T-helper 2 cell (primary cell): ENCODE data around the gene PSMB3.

Source experiments
- DNase-seq, 5 experiments: peaks; one replicate each; pipeline versions ENCODE4 v3.0.0 to v3.0.0-alpha.2; 2012 to 2022

The PSMB3 gene

DNA sequence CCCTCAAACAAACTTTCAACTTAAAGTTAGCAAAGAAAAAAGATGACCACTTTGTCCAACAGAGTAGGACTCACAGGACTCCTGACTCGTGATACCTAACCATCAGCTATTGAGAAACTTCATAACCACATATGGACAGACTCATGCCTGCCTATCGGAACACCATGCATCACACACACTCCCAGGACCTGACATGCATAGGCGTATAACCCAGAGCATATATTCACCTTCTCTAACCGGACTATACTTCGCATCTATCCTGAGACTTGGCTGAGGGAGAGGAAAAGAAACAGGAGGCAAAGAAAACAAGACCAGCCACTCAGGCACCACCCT, 44.6 kb downstream of the PSMB3 start:
- DNase-seq, result no peak

DNA sequence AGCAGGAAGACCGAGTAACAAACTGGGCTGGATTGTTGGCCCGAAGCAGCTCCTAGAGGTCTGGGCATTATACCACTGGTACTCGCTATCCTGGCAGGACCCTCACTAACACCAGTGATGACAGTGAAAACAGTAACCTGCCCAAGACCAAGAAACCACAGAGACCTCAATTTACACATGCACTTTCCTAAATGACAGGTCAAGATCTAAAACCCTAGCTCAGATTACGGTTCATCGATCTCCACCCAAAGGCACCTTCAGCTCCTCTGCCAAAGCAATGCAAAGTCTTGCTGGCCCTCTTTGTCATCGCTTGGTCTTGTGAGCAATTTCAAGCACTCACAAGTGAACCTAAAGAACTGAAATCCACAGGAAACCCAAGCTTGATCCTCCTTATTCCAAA, 45.3 kb downstream of the PSMB3 start:
- DNase-seq, result no peak

DNA sequence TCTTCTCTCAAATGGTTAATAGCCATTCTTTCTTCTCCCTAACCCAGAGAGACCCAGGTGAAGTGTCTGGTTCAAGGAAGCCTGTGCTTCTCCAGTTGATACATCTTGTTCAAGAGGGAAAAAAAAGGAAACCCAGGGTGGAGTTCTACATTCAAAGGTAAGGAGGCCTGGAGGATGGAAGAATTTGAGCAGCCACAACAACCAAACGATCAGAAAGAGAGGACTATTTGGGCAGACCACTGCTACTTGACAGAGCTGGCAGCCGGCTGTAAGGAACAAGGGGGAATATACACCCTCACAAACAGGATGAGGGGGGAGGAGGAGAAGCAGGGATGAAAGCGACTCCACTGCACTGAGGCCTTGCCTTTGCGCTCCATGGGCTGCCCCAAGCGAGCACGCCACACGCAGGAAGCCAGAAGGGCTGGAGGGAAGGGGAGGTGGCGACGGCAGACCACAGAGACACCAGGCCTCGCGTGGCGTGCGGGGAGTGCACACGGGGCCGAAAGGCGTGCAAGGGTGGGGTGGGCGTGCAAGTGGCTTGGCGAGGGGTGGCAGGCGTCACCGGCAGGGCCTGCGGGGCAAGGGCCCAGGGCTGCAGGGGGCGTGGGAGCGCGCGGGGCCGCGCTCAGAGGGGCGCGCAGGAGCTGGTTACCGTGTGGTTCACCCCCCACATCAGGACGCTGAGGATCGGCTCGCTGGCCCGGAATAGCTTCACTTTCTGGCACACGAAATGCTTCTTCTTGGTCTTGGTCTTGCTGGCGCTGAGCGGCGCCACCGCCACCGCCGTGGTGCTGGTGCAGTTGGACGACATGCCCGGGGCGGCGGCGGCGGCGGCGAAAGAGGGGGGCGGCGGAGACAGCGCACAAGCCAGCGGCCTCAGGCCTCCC, 46.3 kb downstream of the PSMB3 start:
- peak in 4 of 5 experiments; percentile 24 to 83 (median 39) for DNase-seq

DNA sequence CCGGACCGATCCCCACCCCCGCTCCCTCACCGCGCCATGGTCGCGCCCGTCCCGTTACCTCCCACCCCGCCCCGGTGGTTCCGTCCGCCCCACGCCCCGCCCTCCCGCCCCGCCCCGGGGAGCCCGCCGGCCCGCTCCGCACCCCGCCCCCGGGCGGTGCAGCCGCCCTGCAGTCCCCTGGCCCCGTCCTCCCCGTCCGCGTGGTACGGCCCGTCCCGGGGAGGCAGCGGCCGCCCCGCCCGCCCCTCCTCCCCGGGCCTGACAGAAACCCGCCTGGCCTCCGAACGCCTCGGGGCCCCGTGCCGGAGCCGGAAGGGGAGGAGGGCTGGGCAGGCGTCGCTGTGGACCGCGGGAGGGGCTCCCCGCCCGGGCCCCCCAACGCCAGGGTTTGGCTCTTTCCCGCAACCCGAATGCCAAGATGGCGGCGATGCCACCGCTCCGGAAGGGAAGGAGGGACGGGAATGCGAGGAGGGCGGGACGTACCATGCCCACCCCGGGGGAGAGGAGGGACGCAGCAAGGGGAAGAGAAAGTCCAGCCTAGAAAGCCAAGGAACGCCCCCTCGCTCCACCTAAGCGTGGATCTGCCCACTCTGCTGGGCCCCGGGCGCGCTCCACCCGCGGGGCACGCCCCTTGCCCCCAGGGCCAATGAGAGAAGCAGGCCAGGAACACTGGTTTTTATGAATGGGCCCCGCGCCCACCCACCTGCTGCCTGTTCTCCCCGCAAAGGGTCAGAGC, 47.1 kb downstream of the PSMB3 start, which contains the start of gene PIP4K2B:
PIP4K2B (minus strand) TSS at position 56 of the 736 bp plus-strand sequence. CDS start 132 bp downstream, outside the sequence.
- peak; percentile 68 to 91 (median 75) for DNase-seq

DNA sequence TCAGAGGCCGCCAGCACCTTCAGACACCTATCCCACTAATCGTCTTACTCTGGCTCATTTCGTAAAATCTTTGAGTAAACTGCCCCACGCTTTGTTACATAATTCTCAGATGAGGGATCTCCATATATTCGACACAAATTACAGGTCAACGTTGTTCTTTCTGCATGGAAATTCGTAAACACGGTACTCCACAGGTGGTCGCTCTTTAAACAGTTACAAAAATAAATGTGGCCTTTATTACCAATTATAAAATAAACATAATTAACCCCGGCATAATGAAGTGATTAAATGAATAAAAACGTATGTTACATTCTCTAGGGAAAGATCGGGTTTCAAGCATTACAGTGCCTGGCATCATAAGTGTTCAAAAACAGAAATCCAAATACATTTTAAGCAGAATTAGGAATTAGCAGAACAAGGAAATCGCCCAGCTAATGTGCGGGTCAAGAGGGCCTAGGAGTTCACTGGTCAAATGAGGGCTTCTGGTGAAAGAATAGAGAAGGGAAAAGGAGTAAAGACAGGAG, 47.8 kb downstream of the PSMB3 start:
- no peak for DNase-seq

DNA sequence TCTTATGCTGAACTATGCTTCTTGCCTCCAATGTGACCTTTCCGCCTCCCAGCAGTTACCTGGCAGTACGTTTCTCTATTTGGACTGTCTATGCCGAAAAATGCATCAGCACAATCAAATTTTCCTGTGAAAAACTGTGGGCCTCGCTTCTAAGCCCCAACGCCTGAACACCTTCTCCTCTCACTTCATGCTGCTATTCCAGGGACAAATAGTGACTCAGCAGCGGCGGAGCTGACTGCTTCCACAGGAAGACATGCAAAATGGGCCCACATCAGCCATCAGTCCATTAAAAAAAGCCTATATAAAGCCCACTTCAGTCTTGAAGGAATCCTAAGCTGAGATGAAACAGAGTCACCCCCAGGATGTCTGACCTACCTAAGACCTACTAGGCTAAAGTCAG, 57.3 kb downstream of the PSMB3 start:
- DNase-seq, result no peak
